ENCODE measurements around the gene TBC1D20. TPM values are rescaled to one million over a fixed set of nuclear protein-coding genes. Genes with fewer than 3 reads are reported as not detected.
A peak's percentile ranks its signal among the peaks of the same experiment; 100 is the strongest.

Gene TBC1D20
- total and polyA plus RNA-seq, 9 donors, result 23.6 to 37.8 (median 29.6) TPM

GRCh38 chr20:438571-439469, 23.5 kb downstream of the TBC1D20 start:
- WGBS (ENCODE audit: insufficient coverage), result 51% methylated on average over 9 of the region's 18 CpGs
- peak; percentile 61 for DNase-seq
- Histone ChIP-seq H3K4me3 (ENCODE audit: low read length) (no peak overlapping the region), H3K27ac (ENCODE audit: low read length) (peak overlapping the region; percentile 83), H3K4me1 (ENCODE audit: control insufficient read depth, insufficient read depth, low read length) (peaks cover 25% of the 10 kb centered on the region), H3K27me3 (ENCODE audit: control insufficient read depth, insufficient read depth, low read length) (no peaks in the 10 kb centered on the region), H3K9me3 (replicated peaks; ENCODE audit: control insufficient read depth, low read depth, low read length) (no peaks in the 10 kb centered on the region), H3K36me3 (ENCODE audit: control insufficient read depth, insufficient read depth, low read length) (peaks cover 81% of the 10 kb centered on the region)

DNA sequence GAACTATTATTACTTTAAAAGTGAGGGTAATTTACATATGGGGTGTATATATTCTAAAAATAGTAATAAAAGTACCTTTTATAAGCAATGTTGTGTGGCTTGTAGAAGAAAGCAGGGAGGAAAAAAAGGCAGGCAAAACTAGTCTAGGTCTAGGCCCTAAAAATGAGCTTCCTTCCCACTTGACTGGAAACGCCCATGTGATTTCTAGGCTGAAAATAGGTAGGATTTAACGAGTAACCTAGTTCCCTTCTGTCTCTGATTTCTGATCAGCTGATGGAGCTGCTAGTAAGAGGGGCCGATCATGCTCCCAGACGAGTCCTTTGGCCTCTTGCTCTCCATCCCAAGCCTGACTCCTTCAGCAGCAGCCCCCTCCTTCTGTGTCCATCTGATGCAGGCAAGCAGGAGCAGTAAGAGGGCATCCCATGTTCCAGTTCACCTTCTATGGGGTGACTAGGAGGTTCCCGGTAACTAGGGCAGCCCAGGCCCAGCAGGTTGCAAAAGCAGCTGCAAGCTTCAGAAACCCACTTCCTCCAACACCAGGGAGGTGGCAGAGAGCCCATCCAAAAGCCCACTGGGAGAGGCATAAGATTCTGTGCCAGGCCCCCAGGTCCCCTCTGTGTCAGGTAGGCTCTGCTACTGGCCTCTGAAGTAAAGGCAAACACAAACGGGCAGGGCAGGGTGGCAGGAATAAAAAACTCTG, 24.4 kb downstream of the TBC1D20 start:
- no peaks in the 10 kb centered on the region for H3K27me3 ChIP-seq (ENCODE audit: control insufficient read depth, insufficient read depth, low read length)
- H3K9me3 ChIP-seq (replicated peaks; ENCODE audit: control insufficient read depth, low read depth, low read length), result no peaks in the 10 kb centered on the region
- 60% methylated on average over 2 of the region's 6 CpGs for WGBS (ENCODE audit: insufficient coverage)
- no peak overlapping the region for H3K4me3 ChIP-seq (ENCODE audit: low read length)
- H3K4me1 ChIP-seq (ENCODE audit: control insufficient read depth, insufficient read depth, low read length), result peaks cover 33% of the 10 kb centered on the region
- peaks cover 75% of the 10 kb centered on the region for H3K36me3 ChIP-seq (ENCODE audit: control insufficient read depth, insufficient read depth, low read length)
- H3K27ac ChIP-seq (ENCODE audit: low read length), result peak overlapping the region; percentile 83
- no peak for DNase-seq

- no peaks in the 10 kb centered on the region for H3K9me3 ChIP-seq (replicated peaks; ENCODE audit: control insufficient read depth, low read depth, low read length)
- H3K27ac ChIP-seq (ENCODE audit: low read length), result no peak overlapping the region
- WGBS (ENCODE audit: insufficient coverage), result 88% methylated on average over 3 of the region's 5 CpGs
- no peak for DNase-seq
- no peak overlapping the region for H3K4me3 ChIP-seq (ENCODE audit: low read length)
- H3K36me3 ChIP-seq (ENCODE audit: control insufficient read depth, insufficient read depth, low read length), result peaks cover 78% of the 10 kb centered on the region
- H3K4me1 ChIP-seq (ENCODE audit: control insufficient read depth, insufficient read depth, low read length), result peaks cover 41% of the 10 kb centered on the region
- no peaks in the 10 kb centered on the region for H3K27me3 ChIP-seq (ENCODE audit: control insufficient read depth, insufficient read depth, low read length)
These were observed 25.9 kb downstream of the TBC1D20 start for GRCh38 chr20:436476-436875.

- DNase-seq, result no peak
- H3K27me3 ChIP-seq (ENCODE audit: control insufficient read depth, insufficient read depth, low read length), result no peaks in the 10 kb centered on the region
- WGBS (ENCODE audit: insufficient coverage), result 71% methylated on average over 4 of the region's 7 CpGs
- H3K4me1 ChIP-seq (ENCODE audit: control insufficient read depth, insufficient read depth, low read length), result peaks cover 41% of the 10 kb centered on the region
- H3K9me3 ChIP-seq (replicated peaks; ENCODE audit: control insufficient read depth, low read depth, low read length), result no peaks in the 10 kb centered on the region
- no peak overlapping the region for H3K27ac ChIP-seq (ENCODE audit: low read length)
- H3K4me3 ChIP-seq (ENCODE audit: low read length), result no peak overlapping the region
- peaks cover 78% of the 10 kb centered on the region for H3K36me3 ChIP-seq (ENCODE audit: control insufficient read depth, insufficient read depth, low read length)
These were observed 26.8 kb downstream of the TBC1D20 start for GRCh38 chr20:435558-435957.

GRCh38 chr20:434661-435419, 27.5 kb downstream of the TBC1D20 start:
- peaks cover 41% of the 10 kb centered on the region for H3K4me1 ChIP-seq (ENCODE audit: control insufficient read depth, insufficient read depth, low read length)
- DNase-seq, result no peak
- H3K9me3 ChIP-seq (replicated peaks; ENCODE audit: control insufficient read depth, low read depth, low read length), result no peaks in the 10 kb centered on the region
- H3K27me3 ChIP-seq (ENCODE audit: control insufficient read depth, insufficient read depth, low read length), result no peaks in the 10 kb centered on the region
- no peak overlapping the region for H3K27ac ChIP-seq (ENCODE audit: low read length)
- 74% methylated on average over 6 of the region's 16 CpGs for WGBS (ENCODE audit: insufficient coverage)
- peaks cover 78% of the 10 kb centered on the region for H3K36me3 ChIP-seq (ENCODE audit: control insufficient read depth, insufficient read depth, low read length)
- H3K4me3 ChIP-seq (ENCODE audit: low read length), result no peak overlapping the region

DNA sequence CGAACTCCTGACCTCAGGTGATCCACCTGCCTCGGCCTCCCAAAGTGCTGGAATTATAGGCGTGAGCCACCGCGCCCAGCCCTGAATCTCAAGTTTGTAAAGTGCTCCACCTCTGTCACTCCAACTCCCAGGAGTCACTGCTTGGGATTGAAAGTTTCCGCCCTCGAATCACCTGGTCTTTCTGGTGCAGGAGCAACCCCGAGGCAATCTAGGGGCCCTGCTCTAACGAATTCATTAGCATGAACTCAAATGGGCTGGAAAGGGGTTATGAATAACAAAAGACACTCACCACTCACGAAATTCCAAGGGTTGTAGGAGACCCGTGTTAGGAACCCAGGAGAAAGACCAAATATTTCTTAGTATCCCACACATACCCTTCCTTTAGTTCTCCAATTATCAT, 28.1 kb downstream of the TBC1D20 start:
- H3K4me3 ChIP-seq (ENCODE audit: low read length), result no peak overlapping the region
- peaks cover 36% of the 10 kb centered on the region for H3K4me1 ChIP-seq (ENCODE audit: control insufficient read depth, insufficient read depth, low read length)
- DNase-seq, result no peak
- no peaks in the 10 kb centered on the region for H3K27me3 ChIP-seq (ENCODE audit: control insufficient read depth, insufficient read depth, low read length)
- no peak overlapping the region for H3K27ac ChIP-seq (ENCODE audit: low read length)
- 59% methylated on average over 5 of the region's 11 CpGs for WGBS (ENCODE audit: insufficient coverage)
- peaks cover 76% of the 10 kb centered on the region for H3K36me3 ChIP-seq (ENCODE audit: control insufficient read depth, insufficient read depth, low read length)
- no peaks in the 10 kb centered on the region for H3K9me3 ChIP-seq (replicated peaks; ENCODE audit: control insufficient read depth, low read depth, low read length)

DNA sequence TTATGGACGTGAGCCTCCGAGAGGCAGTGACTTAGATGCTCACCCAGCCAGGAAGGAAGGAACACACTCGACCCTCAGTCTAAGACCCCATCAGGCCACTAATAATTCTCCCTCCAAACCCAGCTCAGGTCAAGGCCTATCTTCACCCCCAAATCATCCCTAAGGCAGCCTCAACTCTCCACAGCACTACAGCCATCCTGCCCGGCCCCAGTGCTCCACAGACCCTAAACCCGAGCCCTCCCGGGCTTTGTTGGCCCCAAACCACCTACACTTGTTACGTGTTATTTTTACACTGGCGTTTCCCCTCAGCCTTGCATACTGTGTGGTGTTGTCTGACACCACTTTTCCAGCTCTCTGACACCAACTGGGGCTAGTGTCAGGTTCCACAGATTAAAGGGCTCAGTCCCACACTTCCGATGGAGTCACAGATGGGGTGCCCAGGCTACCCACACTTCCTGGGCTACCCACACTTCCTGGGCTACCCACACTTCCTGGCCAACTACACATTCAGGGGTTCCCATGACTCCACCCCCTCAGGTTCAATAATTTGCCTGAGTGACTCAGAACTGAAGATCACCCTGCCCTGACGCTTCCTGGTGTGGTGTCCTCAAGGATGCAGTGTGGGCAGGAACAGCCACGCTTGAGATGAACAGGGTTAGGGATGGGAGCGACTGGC, 28.9 kb downstream of the TBC1D20 start:
- Histone ChIP-seq H3K27ac (ENCODE audit: low read length) (peak overlapping the region; percentile 31), H3K4me1 (ENCODE audit: control insufficient read depth, insufficient read depth, low read length) (peaks cover 28% of the 10 kb centered on the region), H3K4me3 (ENCODE audit: low read length) (no peak overlapping the region), H3K36me3 (ENCODE audit: control insufficient read depth, insufficient read depth, low read length) (peaks cover 74% of the 10 kb centered on the region), H3K9me3 (replicated peaks; ENCODE audit: control insufficient read depth, low read depth, low read length) (no peaks in the 10 kb centered on the region), H3K27me3 (ENCODE audit: control insufficient read depth, insufficient read depth, low read length) (no peaks in the 10 kb centered on the region)
- DNase-seq, result no peak
- 91% methylated on average over 10 of the region's 12 CpGs for WGBS (ENCODE audit: insufficient coverage)

GRCh38 chr20:432677-433299, 29.5 kb downstream of the TBC1D20 start:
- H3K27me3 ChIP-seq (ENCODE audit: control insufficient read depth, insufficient read depth, low read length), result no peaks in the 10 kb centered on the region
- H3K36me3 ChIP-seq (ENCODE audit: control insufficient read depth, insufficient read depth, low read length), result peaks cover 74% of the 10 kb centered on the region
- DNase-seq, result no peak
- H3K4me3 ChIP-seq (ENCODE audit: low read length), result no peak overlapping the region
- WGBS (ENCODE audit: insufficient coverage), result 81% methylated on average over 7 of the region's 11 CpGs
- peak overlapping the region; percentile 29 for H3K27ac ChIP-seq (ENCODE audit: low read length)
- H3K4me1 ChIP-seq (ENCODE audit: control insufficient read depth, insufficient read depth, low read length), result peaks cover 22% of the 10 kb centered on the region
- H3K9me3 ChIP-seq (replicated peaks; ENCODE audit: control insufficient read depth, low read depth, low read length), result no peaks in the 10 kb centered on the region

- no peaks in the 10 kb centered on the region for H3K9me3 ChIP-seq (replicated peaks; ENCODE audit: control insufficient read depth, low read depth, low read length)
- 93% methylated on average over 13 of the region's 13 CpGs for WGBS (ENCODE audit: insufficient coverage)
- peaks cover 76% of the 10 kb centered on the region for H3K36me3 ChIP-seq (ENCODE audit: control insufficient read depth, insufficient read depth, low read length)
These were observed 30.1 kb downstream of the TBC1D20 start for GRCh38 chr20:432208-432607.

More at GRCh38 chr20:432208-432607, 30.1 kb downstream of the TBC1D20 start:
- H3K27ac ChIP-seq (ENCODE audit: low read length), result no peak overlapping the region
- H3K27me3 ChIP-seq (ENCODE audit: control insufficient read depth, insufficient read depth, low read length), result no peaks in the 10 kb centered on the region
- no peak for DNase-seq
- H3K4me3 ChIP-seq (ENCODE audit: low read length), result no peak overlapping the region
- peaks cover 20% of the 10 kb centered on the region for H3K4me1 ChIP-seq (ENCODE audit: control insufficient read depth, insufficient read depth, low read length)
